Hepatocyte (in vitro differentiated cells): ENCODE measurements around the gene COX5B.

Experiments
- EZH2phosphoT487 ChIP-seq: fragments of 200-600 bp; sonication (generic); IDR thresholded peaks from one replicate; pipeline ENCODE4 v1.6.1; 2018; ENCODE audit warnings: antibody characterized with exemption, mild to moderate bottlenecking, low read depth, moderate library complexity; ENCODE audit not compliant: unreplicated experiment, severe bottlenecking
- TF ChIP-seq, protein P1 (sequence below): fragments of 200-600 bp; sonication (generic); IDR thresholded peaks from 2 replicates; pipeline ENCODE4 v1.5.1; 2016; ENCODE audit warnings: antibody characterized with exemption, mild to moderate bottlenecking; ENCODE audit not compliant: poor library complexity

DNA sequence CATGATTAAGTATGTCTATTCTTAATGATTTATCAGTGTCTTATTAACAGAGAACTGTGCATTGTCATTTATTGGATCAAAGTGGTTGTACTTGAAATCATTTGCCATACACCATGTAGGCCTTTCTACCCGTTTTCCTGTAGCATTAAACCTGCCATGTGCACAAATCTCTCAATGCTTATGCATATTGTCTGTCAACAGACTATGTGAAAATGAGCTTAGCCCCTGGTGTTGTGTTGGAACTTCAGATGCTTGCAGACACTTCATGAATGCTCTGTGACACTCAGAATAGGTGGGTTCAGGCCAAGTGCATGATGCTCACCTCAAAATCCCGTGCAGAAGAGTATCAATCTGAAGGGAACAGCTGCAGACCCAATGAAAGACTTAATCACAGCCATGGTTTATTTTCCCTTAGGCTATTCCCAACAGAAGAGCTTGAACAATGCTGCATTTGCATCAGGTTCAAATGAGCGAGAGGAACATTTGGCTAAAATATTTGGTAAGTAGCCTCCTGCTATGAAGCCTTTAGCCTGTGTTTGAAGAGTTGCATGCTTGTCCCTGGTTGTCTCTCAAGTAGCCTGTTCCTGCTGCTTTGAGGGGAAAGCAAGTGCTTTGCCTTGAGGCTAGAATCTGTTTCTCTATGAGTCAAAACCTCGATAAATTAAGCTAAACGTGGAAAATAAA lies 29.7 kb downstream of the COX5B start:
- TF ChIP-seq, protein P1, sequence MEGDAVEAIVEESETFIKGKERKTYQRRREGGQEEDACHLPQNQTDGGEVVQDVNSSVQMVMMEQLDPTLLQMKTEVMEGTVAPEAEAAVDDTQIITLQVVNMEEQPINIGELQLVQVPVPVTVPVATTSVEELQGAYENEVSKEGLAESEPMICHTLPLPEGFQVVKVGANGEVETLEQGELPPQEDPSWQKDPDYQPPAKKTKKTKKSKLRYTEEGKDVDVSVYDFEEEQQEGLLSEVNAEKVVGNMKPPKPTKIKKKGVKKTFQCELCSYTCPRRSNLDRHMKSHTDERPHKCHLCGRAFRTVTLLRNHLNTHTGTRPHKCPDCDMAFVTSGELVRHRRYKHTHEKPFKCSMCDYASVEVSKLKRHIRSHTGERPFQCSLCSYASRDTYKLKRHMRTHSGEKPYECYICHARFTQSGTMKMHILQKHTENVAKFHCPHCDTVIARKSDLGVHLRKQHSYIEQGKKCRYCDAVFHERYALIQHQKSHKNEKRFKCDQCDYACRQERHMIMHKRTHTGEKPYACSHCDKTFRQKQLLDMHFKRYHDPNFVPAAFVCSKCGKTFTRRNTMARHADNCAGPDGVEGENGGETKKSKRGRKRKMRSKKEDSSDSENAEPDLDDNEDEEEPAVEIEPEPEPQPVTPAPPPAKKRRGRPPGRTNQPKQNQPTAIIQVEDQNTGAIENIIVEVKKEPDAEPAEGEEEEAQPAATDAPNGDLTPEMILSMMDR: no peak
- no peak for TF ChIP-seq EZH2phosphoT487
